MM.1S (cell line): ENCODE measurements around the gene EME2.

Experiments used
- DNase-seq: peaks from one replicate; pipeline ENCODE4 v3.0.0-alpha.2; 2015
- H2AFZ ChIP-seq: fragments of 300-600 bp; sonication (generic); 2 replicates; pipeline ENCODE4 v1.6.0; 2016; ENCODE audit warnings: antibody characterized with exemption, low read length
- H3F3A ChIP-seq: fragments of 300-600 bp; sonication (generic); 2 replicates; pipeline ENCODE4 v1.6.1; 2016; ENCODE audit warnings: mild to moderate bottlenecking, antibody characterized with exemption, low read length, moderate library complexity, mixed read lengths; ENCODE audit not compliant: insufficient read depth
- H3K27ac ChIP-seq: fragments of 300-600 bp; sonication (generic); 2 replicates; pipeline ENCODE4 v1.5.1; 2016; ENCODE audit warnings: mild to moderate bottlenecking, low read length
- H3K27me3 ChIP-seq: fragments of 300-600 bp; sonication (generic); replicated peaks from 2 replicates; pipeline ENCODE4 v1.6.0; 2016; ENCODE audit warnings: low read length; ENCODE audit not compliant: insufficient read depth
- H3K36me3 ChIP-seq: fragments of 300-600 bp; sonication (generic); replicated peaks from 2 replicates; pipeline ENCODE4 v1.6.1; 2016; ENCODE audit warnings: mild to moderate bottlenecking, low read length, mixed read lengths; ENCODE audit not compliant: insufficient read depth
- H3K4me1 ChIP-seq: fragments of 300-600 bp; sonication (generic); 2 replicates; pipeline ENCODE4 v1.6.1; 2016; ENCODE audit warnings: low read length, mixed read lengths
- H3K4me2 ChIP-seq: fragments of 300-600 bp; sonication (generic); 2 replicates; pipeline ENCODE4 v1.6.0; 2016; ENCODE audit warnings: low read depth, low read length
- H3K4me3 ChIP-seq: fragments of 300-600 bp; sonication (generic); 2 replicates; pipeline ENCODE4 v1.5.1; 2016; ENCODE audit warnings: low read length, mixed read lengths
- H3K79me2 ChIP-seq: fragments of 300-600 bp; sonication (generic); 2 replicates; pipeline ENCODE4 v1.6.1; 2016; ENCODE audit warnings: mixed run types, low read length, mixed read lengths
- H3K9ac ChIP-seq: fragments of 300-600 bp; sonication (generic); 2 replicates; pipeline ENCODE4 v1.6.1; 2016; ENCODE audit warnings: low read length, mixed read lengths
- H3K9me2 ChIP-seq: fragments of 300-600 bp; sonication (generic); replicated peaks from 2 replicates; pipeline ENCODE4 v1.6.1; 2016; ENCODE audit warnings: mild to moderate bottlenecking, low read length, mixed read lengths; ENCODE audit not compliant: insufficient read depth
- H3K9me3 ChIP-seq: fragments of 300-600 bp; sonication (generic); replicated peaks from 2 replicates; pipeline ENCODE4 v1.6.1; 2016; ENCODE audit warnings: mild to moderate bottlenecking, low read length, mixed read lengths; ENCODE audit not compliant: insufficient read depth
- H4K20me1 ChIP-seq: fragments of 300-600 bp; sonication (generic); 2 replicates; pipeline ENCODE4 v1.6.1; 2016; ENCODE audit warnings: mild to moderate bottlenecking, low read length, moderate library complexity, mixed read lengths; ENCODE audit not compliant: insufficient read depth
- EZH2 ChIP-seq: fragments of 300-600 bp; sonication (generic); optimal IDR thresholded peaks from 2 replicates; pipeline ENCODE3; 2017; ENCODE audit warnings: low read depth, mild to moderate bottlenecking, antibody characterized with exemption, low read length, mixed read lengths
- EZH2phosphoT487 ChIP-seq: fragments of 300-600 bp; sonication (generic); IDR thresholded peaks from 2 replicates; pipeline ENCODE4 v1.6.1; 2018; ENCODE audit warnings: antibody characterized with exemption, low read length
- TF ChIP-seq, protein P1 (sequence below): fragments of 300-600 bp; sonication (generic); IDR thresholded peaks from 2 replicates; pipeline ENCODE4 v1.5.1; 2016; ENCODE audit warnings: antibody characterized with exemption, low read length, mixed read lengths

Gene EME2

DNA sequence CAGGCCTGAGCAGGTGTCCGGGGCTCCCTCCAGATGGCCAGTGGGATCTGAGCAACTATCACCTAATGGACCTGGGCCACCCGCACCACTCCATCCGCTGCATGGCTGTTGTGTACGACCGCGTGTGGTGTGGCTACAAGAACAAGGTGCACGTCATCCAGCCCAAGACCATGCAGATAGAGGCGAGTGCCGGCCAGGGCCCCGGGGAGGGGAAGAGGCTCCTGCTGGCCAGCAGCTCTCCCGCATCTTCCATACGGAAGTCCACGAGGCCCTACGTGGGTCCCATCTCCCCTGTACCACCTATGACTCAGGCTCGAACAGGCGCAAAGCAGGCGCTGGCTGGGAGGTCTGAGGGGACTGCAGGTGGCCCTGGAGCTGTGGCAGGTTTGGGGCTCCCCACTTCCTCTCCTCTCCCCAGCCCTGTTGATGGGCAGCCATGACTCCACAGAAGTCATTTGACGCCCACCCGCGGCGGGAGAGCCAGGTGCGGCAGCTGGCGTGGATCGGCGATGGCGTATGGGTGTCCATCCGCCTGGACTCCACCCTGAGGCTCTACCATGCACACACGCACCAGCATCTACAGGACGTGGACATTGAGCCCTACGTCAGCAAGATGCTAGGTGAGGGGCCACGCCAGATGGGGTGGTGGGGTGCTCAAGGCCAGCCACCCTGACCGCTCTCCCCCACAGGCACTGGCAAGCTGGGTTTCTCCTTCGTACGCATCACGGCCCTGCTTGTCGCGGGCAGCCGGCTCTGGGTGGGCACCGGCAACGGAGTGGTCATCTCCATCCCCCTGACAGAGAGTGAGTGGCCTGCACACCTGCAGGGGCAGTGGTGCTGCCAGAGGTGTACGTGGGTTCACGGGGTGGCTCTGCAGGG is 5.3 kb upstream of the EME2 start:
- Histone ChIP-seq H3K27me3 (no peaks in the 10 kb centered on the region), H3K36me3 (no peaks in the 10 kb centered on the region), H3K9ac (no peak overlapping the region), H2AFZ (no peak overlapping the region), H3K9me2 (no peaks in the 10 kb centered on the region), H3K9me3 (no peaks in the 10 kb centered on the region), H3K4me2 (no peak overlapping the region), H4K20me1 (no peaks in the 10 kb centered on the region), H3K4me3 (no peak overlapping the region), H3K4me1 (no peaks in the 10 kb centered on the region), H3K79me2 (peaks cover 12% of the 10 kb centered on the region), H3K27ac (no peak overlapping the region), H3F3A (peaks cover 7% of the 10 kb centered on the region)
- DNase-seq, result no peak
- TF ChIP-seq EZH2, result no peak
- TF ChIP-seq EZH2phosphoT487, result no peak
- TF ChIP-seq, protein P1, sequence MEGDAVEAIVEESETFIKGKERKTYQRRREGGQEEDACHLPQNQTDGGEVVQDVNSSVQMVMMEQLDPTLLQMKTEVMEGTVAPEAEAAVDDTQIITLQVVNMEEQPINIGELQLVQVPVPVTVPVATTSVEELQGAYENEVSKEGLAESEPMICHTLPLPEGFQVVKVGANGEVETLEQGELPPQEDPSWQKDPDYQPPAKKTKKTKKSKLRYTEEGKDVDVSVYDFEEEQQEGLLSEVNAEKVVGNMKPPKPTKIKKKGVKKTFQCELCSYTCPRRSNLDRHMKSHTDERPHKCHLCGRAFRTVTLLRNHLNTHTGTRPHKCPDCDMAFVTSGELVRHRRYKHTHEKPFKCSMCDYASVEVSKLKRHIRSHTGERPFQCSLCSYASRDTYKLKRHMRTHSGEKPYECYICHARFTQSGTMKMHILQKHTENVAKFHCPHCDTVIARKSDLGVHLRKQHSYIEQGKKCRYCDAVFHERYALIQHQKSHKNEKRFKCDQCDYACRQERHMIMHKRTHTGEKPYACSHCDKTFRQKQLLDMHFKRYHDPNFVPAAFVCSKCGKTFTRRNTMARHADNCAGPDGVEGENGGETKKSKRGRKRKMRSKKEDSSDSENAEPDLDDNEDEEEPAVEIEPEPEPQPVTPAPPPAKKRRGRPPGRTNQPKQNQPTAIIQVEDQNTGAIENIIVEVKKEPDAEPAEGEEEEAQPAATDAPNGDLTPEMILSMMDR, result no peak

DNA sequence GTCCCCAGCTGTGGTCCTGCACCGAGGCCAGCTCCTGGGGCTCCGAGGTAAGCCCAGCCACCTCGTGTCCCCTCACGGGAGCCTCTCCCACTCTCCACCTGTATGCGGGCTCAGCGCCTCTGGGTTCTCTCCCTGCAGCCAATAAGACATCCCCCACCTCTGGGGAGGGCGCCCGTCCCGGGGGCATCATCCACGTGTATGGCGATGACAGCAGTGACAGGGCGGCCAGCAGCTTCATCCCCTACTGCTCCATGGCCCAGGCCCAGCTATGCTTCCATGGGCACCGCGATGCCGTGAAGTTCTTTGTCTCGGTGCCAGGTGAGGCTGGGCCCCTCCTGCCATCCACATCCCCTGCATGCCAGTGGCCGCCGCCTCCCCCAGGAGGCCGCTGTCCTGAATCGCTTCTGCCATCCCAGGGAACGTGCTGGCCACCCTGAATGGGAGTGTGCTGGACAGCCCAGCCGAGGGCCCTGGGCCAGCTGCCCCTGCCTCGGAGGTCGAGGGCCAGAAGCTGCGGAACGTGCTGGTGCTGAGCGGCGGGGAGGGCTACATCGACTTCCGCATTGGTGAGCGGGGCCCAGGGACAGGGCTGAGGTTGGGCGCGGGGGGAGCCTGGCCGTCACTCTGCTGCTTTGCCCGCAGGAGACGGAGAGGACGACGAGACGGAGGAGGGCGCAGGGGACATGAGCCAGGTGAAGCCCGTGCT is 4.4 kb upstream of the EME2 start:
- H3K79me2 ChIP-seq, result peaks cover 20% of the 10 kb centered on the region
- no peaks in the 10 kb centered on the region for H3K9me3 ChIP-seq
- no peaks in the 10 kb centered on the region for H3K4me1 ChIP-seq
- no peaks in the 10 kb centered on the region for H3K36me3 ChIP-seq
- H3K9ac ChIP-seq, result no peak overlapping the region
- H4K20me1 ChIP-seq, result no peaks in the 10 kb centered on the region
- H3K4me2 ChIP-seq, result no peak overlapping the region
- no peaks in the 10 kb centered on the region for H3K9me2 ChIP-seq
- no peak overlapping the region for H3K4me3 ChIP-seq
- no peak for TF ChIP-seq EZH2phosphoT487
- TF ChIP-seq EZH2, result no peak
- TF ChIP-seq, protein P1, result no peak
- no peak overlapping the region for H3K27ac ChIP-seq
- H2AFZ ChIP-seq, result no peak overlapping the region
- no peak for DNase-seq
- peaks cover 13% of the 10 kb centered on the region for H3F3A ChIP-seq
- H3K27me3 ChIP-seq, result no peaks in the 10 kb centered on the region

DNA sequence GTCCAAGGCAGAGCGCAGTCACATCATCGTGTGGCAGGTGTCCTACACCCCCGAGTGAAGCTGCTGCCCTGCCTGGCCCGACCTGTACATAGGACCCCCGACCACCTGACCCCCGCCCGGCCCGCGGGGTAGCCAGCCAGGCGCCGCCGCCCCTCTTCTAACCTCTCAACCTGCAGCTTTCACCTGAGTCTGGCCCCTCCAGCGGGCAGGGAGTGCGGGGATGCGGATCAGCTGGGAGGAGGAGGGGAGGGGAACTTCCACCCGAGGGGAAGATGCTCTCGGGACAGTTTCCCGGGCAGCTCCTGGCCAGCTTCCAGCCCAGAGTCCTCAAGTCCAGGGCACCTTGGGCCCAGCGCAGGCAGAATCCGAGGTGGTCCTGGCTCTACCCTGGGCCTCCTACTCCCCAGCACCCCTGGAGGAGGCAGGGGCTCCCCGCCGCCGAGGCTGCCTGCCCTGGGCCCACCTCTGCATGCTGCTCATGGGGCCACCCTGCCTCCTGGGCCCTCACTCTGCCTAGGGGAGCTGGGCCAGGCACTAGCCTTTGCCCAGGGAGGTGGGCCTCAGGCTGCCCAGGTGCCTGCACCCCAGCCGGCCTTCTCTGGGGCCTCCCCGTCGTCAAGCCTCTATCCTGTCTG is 3.7 kb upstream of the EME2 start:
- Histone ChIP-seq H3K27ac (no peak overlapping the region), H3K27me3 (no peaks in the 10 kb centered on the region), H2AFZ (no peak overlapping the region), H3K36me3 (no peaks in the 10 kb centered on the region), H3K79me2 (peaks cover 26% of the 10 kb centered on the region), H3K9me3 (no peaks in the 10 kb centered on the region), H3K4me1 (no peaks in the 10 kb centered on the region), H4K20me1 (no peaks in the 10 kb centered on the region), H3F3A (peaks cover 13% of the 10 kb centered on the region), H3K4me3 (no peak overlapping the region), H3K9me2 (no peaks in the 10 kb centered on the region), H3K9ac (no peak overlapping the region), H3K4me2 (no peak overlapping the region)
- no peak for DNase-seq
- TF ChIP-seq, protein P1, result no peak
- TF ChIP-seq EZH2phosphoT487 (no peak), EZH2 (no peak)
